ENCODE measurements around the gene STK39.

Gene STK39

DNA sequence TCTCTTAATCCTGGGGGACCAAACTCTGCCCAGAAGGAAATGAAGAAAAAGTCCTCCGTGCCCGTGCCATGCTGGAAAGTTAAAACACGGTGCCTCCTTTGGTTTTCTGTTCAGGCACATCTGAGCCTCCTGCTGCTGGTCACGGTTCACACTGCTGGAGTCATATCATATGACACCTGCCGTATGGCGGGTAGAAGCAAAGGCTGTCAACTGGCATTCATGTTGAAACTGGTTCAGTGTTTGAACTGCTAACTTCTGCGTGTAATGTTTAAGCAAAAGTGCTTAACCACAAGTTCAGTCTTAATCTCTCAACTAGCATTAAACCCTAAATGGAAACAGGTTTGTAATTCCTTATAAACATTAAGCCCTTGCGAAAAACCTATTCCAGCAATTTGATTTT, 3.1 kb downstream of the STK39 start:
- H3K4me3 ChIP-seq (ENCODE audit: low read depth, low read length) = no peak overlapping the region
- TF ChIP-seq, protein P1, sequence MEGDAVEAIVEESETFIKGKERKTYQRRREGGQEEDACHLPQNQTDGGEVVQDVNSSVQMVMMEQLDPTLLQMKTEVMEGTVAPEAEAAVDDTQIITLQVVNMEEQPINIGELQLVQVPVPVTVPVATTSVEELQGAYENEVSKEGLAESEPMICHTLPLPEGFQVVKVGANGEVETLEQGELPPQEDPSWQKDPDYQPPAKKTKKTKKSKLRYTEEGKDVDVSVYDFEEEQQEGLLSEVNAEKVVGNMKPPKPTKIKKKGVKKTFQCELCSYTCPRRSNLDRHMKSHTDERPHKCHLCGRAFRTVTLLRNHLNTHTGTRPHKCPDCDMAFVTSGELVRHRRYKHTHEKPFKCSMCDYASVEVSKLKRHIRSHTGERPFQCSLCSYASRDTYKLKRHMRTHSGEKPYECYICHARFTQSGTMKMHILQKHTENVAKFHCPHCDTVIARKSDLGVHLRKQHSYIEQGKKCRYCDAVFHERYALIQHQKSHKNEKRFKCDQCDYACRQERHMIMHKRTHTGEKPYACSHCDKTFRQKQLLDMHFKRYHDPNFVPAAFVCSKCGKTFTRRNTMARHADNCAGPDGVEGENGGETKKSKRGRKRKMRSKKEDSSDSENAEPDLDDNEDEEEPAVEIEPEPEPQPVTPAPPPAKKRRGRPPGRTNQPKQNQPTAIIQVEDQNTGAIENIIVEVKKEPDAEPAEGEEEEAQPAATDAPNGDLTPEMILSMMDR (IDR thresholded peaks at IDR 0.05; ENCODE audit: borderline replicate concordance, insufficient read depth, low read depth, low read length) = no peak

DNA sequence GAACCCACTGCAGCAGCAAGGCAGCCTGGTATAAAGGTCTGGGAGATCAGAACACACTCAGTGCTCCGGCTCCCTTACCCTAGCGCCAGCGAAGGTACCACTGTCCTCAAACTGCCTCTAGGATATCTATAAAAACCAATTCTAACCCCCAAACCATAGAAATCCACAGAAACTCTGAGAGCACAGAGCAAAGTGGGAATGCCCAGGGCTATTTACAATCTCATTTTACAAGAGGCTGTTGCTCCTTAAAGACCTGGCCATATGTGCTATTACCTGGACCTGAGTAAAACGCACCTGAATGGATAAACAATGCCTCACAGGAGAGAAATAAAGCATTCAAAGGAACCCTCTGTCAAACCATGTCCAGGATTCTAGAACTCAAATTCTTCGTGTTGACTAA, 4.3 kb downstream of the STK39 start:
- no peak overlapping the region for H3K4me3 ChIP-seq (ENCODE audit: low read depth, low read length)
- TF ChIP-seq, protein P1 (IDR thresholded peaks at IDR 0.05; ENCODE audit: borderline replicate concordance, insufficient read depth, low read depth, low read length) = no peak

DNA sequence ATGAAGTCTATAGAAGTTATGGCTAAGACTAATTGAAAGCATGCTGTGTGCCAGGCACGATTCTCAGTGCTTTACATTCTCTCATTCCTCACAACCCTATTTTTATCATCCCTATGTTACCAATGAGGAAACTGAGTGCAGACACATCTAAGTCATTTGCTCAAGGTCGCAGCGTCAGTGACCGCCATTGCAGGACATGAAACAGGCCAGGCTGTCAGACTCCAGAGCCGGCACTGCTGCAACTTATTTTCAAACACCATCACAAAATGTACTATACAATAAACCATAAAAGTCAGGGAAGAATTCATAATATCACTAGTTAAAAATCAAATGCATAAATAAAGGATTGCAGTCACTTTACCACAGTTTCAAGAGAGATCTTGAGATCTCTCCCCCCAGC, 5.6 kb downstream of the STK39 start:
- TF ChIP-seq, protein P1 (IDR thresholded peaks at IDR 0.05; ENCODE audit: borderline replicate concordance, insufficient read depth, low read depth, low read length) = no peak
- no peak overlapping the region for H3K4me3 ChIP-seq (ENCODE audit: low read depth, low read length)

DNA sequence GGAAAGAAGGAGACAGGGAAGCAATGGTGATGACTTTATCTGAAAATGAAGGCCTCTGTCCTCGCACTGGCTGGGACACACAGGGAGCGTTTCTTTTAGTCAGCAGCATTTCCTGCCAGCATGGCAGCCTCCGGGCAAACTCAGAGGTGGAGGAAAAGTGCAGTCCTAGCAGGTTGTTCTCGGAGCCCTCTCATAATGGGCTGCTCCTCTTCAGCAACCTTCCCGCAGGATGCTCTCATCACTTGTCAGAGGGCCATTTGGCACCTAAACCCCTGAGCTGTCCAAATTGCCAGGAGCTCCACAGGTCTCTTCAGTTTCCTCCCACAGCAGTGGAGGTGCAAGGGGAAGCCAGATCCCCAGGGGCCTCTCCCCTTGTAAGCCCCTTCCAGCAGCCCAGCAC, 6.2 kb downstream of the STK39 start:
- H3K4me3 ChIP-seq (ENCODE audit: low read depth, low read length) = no peak overlapping the region
- TF ChIP-seq, protein P1 (IDR thresholded peaks at IDR 0.05; ENCODE audit: borderline replicate concordance, insufficient read depth, low read depth, low read length) = no peak

DNA sequence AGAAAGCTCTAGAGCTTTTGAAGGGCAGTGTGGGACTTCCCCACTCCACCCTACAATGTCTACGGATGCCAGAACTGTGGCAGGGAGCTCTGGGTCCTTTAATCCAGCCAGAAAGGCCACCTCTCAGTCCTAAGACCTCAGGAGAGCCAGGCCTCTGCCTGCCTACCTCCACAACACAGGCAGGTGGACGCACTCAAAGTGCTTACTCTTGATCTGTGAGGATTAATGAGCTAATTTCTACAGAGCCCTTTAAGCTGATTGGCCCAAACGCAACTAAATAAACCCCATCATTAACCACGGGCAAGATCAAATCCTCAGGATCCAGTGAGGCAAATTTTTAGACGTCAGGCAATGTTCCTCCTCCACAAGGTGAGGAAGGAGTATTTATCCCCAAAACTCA, 8.1 kb downstream of the STK39 start:
- TF ChIP-seq, protein P1 (IDR thresholded peaks at IDR 0.05; ENCODE audit: borderline replicate concordance, insufficient read depth, low read depth, low read length) = no peak
- H3K4me3 ChIP-seq (ENCODE audit: low read depth, low read length) = no peak overlapping the region

DNA sequence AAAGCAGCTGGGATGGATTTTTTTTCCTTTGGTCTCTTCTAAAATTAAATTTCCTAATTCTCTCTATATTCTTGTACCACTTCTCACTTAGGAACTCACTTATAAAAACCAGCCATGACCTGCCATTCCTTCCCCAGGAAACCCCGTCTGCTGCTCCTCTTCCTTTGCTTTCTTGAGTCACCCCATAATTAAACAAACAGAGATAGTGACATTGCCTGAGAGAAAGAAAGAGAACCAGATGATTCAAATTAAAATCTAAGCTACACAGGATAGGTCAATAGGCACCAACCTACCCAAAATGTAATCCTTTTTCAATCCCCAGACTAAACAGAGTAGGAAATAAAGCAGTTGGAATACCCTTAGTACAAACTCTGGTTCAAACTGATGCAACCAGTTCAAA, 9.7 kb downstream of the STK39 start:
- no peak overlapping the region for H3K4me3 ChIP-seq (ENCODE audit: low read depth, low read length)
- TF ChIP-seq, protein P1 (IDR thresholded peaks at IDR 0.05; ENCODE audit: borderline replicate concordance, insufficient read depth, low read depth, low read length) = no peak

DNA sequence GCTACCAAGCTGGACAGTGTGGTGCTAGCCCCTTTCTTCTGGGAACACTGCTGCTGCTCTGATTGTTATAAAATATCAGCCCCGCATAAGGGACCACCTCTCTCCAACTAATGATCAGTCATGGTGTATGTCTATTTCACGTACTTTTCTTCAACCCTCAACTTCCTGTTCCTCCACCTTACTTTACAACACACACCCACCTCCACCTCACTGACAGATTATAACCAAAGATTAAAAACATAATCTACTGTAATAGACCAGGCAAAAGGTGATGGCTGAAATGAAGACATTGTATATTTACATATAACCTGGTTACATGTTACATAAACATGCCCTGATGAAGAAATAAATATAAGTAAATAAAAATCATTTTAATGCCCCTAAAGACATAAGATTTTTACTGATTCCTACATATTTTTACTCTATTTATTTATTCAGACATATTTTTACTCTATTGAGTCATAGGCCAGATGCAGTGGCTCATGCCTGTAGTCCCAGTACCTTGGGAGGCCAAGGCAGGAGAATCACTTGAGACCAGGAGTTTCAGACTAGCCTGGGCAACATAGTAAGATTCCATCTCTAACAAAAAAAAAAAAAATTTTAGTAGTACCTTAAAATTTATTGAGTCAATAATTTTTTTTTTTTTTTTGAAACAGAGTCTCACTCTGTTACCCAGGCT, 12.8 kb downstream of the STK39 start:
- TF ChIP-seq, protein P1 (IDR thresholded peaks at IDR 0.05; ENCODE audit: borderline replicate concordance, insufficient read depth, low read depth, low read length) = no peak

More for the DNA sequence above, 12.8 kb downstream of the STK39 start:
- no peak overlapping the region for H3K4me3 ChIP-seq (ENCODE audit: low read depth, low read length)
